ENCODE results near the gene KRTAP5-10. TPM values are rescaled to one million over a fixed set of nuclear protein-coding genes. Genes with fewer than 3 reads are reported as not detected.

Gene KRTAP5-10
- total and polyA plus RNA-seq, 2 donors (not counting 3 experiments of a cell fraction or from before 2014, with no cell fraction given), result not detected

GRCh38 chr11:71518506-71519471 lies 46.6 kb upstream of the KRTAP5-10 start:
- H3K4me2 ChIP-seq (ENCODE audit: insufficient read depth, low read length), result no peak overlapping the region
- dilution Hi-C loops (cut with MboI; ENCODE audit: extremely low pct_ligation_motif_present, low sequenced_read_pairs) (no loop called here), intact Hi-C loops (cut with micrococcal nuclease) (no loop called here)
- no peak overlapping the region for H2AFZ ChIP-seq (ENCODE audit: low read depth, low read length)
- no peaks in the 10 kb centered on the region for H3K27me3 ChIP-seq (ENCODE audit: control insufficient read depth in 2 of 2, insufficient read depth in 2 of 2, low read length in 2 of 2)
- no peak overlapping the region for H3K4me3 ChIP-seq (replicated peaks in 1 of 3; ENCODE audit: insufficient read depth in 1 of 3, low read depth in 1 of 3, low read length in 3 of 3)
- H3K27ac ChIP-seq (ENCODE audit: insufficient read depth, low read depth, low read length), result no peak overlapping the region
- H3K79me2 ChIP-seq (ENCODE audit: control insufficient read depth, insufficient read depth, low read length), result no peaks in the 10 kb centered on the region
- CTCF ChIA-PET, result interaction anchor here (1.1 kb wide), 1 partner anchor 45 kb away, joined by 4 read pairs; no protein-coding TSS in a partner anchor
- no peaks in the 10 kb centered on the region for H3K9me1 ChIP-seq (replicated peaks; ENCODE audit: control insufficient read depth, extremely low read depth, insufficient read depth, low read length)
- FAIRE-seq (no peak), DNase-seq (ENCODE audit: low read depth, low spot score) (no peak)
- BruUV-seq (replicated peaks), result no TSS peak
- no peak for TF ChIP-seq EZH2 (IDR thresholded peaks at IDR 0.05; ENCODE audit: borderline replicate concordance, low read depth, low read length, severe bottlenecking)
- H3K9me3 ChIP-seq (replicated peaks; ENCODE audit: control insufficient read depth, insufficient read depth, low read length), result no peaks in the 10 kb centered on the region
- no peak overlapping the region for H3K9ac ChIP-seq (replicated peaks; ENCODE audit: extremely low read depth, insufficient read depth, low read length)
- no peaks in the 10 kb centered on the region for H3K4me1 ChIP-seq (ENCODE audit: control insufficient read depth, extremely low read depth, insufficient read depth, low read length)
- H3K36me3 ChIP-seq (ENCODE audit: control insufficient read depth in 2 of 2, extremely low read depth in 1 of 2, insufficient read depth in 2 of 2, low read length in 2 of 2), result no peaks in the 10 kb centered on the region
- H4K20me1 ChIP-seq (replicated peaks; ENCODE audit: control insufficient read depth, extremely low read depth, insufficient read depth, low read length), result no peaks in the 10 kb centered on the region
- POLR2A ChIA-PET, result no interaction called here

DNA sequence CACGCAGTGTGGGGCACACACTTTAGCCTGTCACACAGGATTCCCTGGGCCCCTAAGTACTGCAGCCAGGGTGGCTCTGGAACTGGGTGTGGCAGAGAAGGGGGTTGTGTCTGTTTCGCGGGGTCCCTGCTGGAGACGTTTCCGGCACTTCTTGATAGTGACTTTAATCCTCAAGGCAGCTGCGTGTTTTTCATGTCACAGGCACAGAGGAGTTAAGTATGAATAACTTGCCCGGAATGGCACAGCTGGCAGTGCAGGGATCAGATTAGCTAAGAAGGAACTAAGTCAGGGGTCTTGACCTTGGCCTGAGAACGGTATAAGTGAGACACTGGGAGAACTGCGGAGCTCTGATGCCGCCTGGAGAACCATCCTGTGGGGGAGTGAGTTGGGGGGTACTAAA lies 45.8 kb upstream of the KRTAP5-10 start:
- FAIRE-seq, result no peak
- Histone ChIP-seq H3K79me2 (ENCODE audit: control insufficient read depth, insufficient read depth, low read length) (no peaks in the 10 kb centered on the region), H3K4me2 (ENCODE audit: insufficient read depth, low read length) (no peak overlapping the region), H3K4me3 (replicated peaks in 1 of 3; ENCODE audit: insufficient read depth in 1 of 3, low read depth in 1 of 3, low read length in 3 of 3) (no peak overlapping the region), H3K36me3 (ENCODE audit: control insufficient read depth in 2 of 2, extremely low read depth in 1 of 2, insufficient read depth in 2 of 2, low read length in 2 of 2) (no peaks in the 10 kb centered on the region), H3K27ac (ENCODE audit: insufficient read depth, low read depth, low read length) (no peak overlapping the region), H3K27me3 (ENCODE audit: control insufficient read depth in 2 of 2, insufficient read depth in 2 of 2, low read length in 2 of 2) (no peaks in the 10 kb centered on the region), H3K9ac (replicated peaks; ENCODE audit: extremely low read depth, insufficient read depth, low read length) (no peak overlapping the region), H3K4me1 (ENCODE audit: control insufficient read depth, extremely low read depth, insufficient read depth, low read length) (no peaks in the 10 kb centered on the region), H3K9me1 (replicated peaks; ENCODE audit: control insufficient read depth, extremely low read depth, insufficient read depth, low read length) (no peaks in the 10 kb centered on the region), H2AFZ (ENCODE audit: low read depth, low read length) (no peak overlapping the region), H3K9me3 (replicated peaks; ENCODE audit: control insufficient read depth, insufficient read depth, low read length) (no peaks in the 10 kb centered on the region), H4K20me1 (replicated peaks; ENCODE audit: control insufficient read depth, extremely low read depth, insufficient read depth, low read length) (no peaks in the 10 kb centered on the region)
- ChIA-PET CTCF (interaction anchor here (1.1 kb wide), 1 partner anchor 44 kb away, joined by 4 read pairs; no protein-coding TSS in a partner anchor), POLR2A (no interaction called here)
- intact Hi-C loops (cut with micrococcal nuclease) (no loop called here), dilution Hi-C loops (cut with MboI; ENCODE audit: extremely low pct_ligation_motif_present, low sequenced_read_pairs) (no loop called here)
- DNase-seq (ENCODE audit: low read depth, low spot score), result no peak
- BruUV-seq (replicated peaks), result no TSS peak
- no peak for TF ChIP-seq POLR2AphosphoS5 (IDR thresholded peaks at IDR 0.05; ENCODE audit: insufficient read depth, low read depth, low read length)
- TF ChIP-seq, protein P1, sequence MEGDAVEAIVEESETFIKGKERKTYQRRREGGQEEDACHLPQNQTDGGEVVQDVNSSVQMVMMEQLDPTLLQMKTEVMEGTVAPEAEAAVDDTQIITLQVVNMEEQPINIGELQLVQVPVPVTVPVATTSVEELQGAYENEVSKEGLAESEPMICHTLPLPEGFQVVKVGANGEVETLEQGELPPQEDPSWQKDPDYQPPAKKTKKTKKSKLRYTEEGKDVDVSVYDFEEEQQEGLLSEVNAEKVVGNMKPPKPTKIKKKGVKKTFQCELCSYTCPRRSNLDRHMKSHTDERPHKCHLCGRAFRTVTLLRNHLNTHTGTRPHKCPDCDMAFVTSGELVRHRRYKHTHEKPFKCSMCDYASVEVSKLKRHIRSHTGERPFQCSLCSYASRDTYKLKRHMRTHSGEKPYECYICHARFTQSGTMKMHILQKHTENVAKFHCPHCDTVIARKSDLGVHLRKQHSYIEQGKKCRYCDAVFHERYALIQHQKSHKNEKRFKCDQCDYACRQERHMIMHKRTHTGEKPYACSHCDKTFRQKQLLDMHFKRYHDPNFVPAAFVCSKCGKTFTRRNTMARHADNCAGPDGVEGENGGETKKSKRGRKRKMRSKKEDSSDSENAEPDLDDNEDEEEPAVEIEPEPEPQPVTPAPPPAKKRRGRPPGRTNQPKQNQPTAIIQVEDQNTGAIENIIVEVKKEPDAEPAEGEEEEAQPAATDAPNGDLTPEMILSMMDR (IDR thresholded peaks at IDR 0.05; ENCODE audit: extremely low read depth in 1 of 2, insufficient read depth in 1 of 2, low read depth in 1 of 2, low read length in 2 of 2), result no peak
- no peak for TF ChIP-seq POLR2A (IDR thresholded peaks at IDR 0.05; ENCODE audit: low read depth, low read length)
- TF ChIP-seq JUN (IDR thresholded peaks at IDR 0.05; ENCODE audit: borderline replicate concordance, insufficient read depth, insufficient read length, low read depth), result no peak
- TF ChIP-seq GATA2 (IDR thresholded peaks at IDR 0.05; ENCODE audit: insufficient read depth, insufficient read length, low read depth, low read length), result no peak
- TF ChIP-seq MYC (IDR thresholded peaks at IDR 0.05; ENCODE audit: low read depth, low read length), result no peak
- no peak for TF ChIP-seq MAX (IDR thresholded peaks at IDR 0.05; ENCODE audit: insufficient read depth, insufficient read length)
- TF ChIP-seq EZH2 (IDR thresholded peaks at IDR 0.05; ENCODE audit: borderline replicate concordance, low read depth, low read length, severe bottlenecking), result no peak
- TF ChIP-seq FOS (IDR thresholded peaks at IDR 0.05; ENCODE audit: borderline replicate concordance, insufficient read depth, low read length), result no peak
